22Rv1 (cell line): Measurements from ENCODE around the gene PRSS37.

ENCODE experiments used
- H3K27ac ChIP-seq: fragments of 450-650 bp; 2 replicates; pipeline ENCODE4 v1.5.1; 2017
- CTCF ChIP-seq: fragments of 450-650 bp; IDR thresholded peaks from 2 replicates; pipeline ENCODE4 v1.5.1; 2017; ENCODE audit warnings: mild to moderate bottlenecking
- ZFX ChIP-seq: fragments of 450-650 bp; IDR thresholded peaks from 2 replicates; pipeline ENCODE4 v1.6.1; 2017; ENCODE audit warnings: antibody characterized with exemption, borderline replicate concordance

Gene PRSS37

GRCh38 chr7:141788296-141788695 lies 53.0 kb downstream of the PRSS37 start:
- H3K27ac ChIP-seq, result no peak overlapping the region
- TF ChIP-seq ZFX (no peak), CTCF (no peak)
